Left forelimb (tissue), 1 donor: Measurements from ENCODE around the gene TSGA10IP.

ENCODE experiments used
- DNase-seq: peaks from one replicate; pipeline ENCODE4 v3.0.0-alpha.2; 2018; ENCODE audit warnings: low spot score

TSGA10IP gene

DNA sequence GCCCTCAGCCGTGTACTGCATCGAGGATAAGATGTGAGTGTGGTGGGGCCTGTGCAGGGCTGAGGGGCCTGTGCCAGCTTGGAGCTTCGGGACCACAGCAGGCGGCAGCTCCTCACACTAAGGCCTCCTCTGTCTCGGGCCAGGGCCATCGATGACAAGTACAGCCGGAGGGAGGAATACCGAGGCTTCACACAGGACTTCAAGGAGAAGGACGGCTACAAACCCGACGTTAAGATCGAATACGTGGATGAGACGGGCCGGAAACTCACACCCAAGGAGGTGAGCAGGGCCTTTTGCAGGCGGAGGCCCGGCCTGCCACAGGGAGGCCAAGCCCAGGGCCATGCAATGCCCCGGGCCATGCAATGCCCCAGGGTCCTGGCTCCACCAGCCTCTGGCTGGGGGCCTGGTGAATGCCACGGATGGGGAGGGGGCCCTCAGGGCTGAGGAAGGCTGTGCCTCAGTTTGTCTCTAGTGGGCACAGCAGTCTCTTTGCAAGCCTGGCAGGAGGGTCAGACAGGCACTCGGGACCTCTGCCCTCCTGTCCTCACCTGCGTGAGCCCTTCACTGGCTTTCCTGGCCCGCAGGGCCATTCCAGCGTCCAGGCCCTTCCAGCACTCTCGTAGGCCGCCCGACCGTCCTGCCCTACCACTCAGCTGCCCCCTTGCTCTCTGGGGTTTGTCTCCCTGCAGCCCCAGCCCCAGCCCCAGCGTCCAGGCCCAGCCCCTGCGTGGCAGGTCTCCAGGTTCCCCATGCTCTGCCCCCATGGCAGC, 32.5 kb downstream of the TSGA10IP start:
- DNase-seq: no peak

DNA sequence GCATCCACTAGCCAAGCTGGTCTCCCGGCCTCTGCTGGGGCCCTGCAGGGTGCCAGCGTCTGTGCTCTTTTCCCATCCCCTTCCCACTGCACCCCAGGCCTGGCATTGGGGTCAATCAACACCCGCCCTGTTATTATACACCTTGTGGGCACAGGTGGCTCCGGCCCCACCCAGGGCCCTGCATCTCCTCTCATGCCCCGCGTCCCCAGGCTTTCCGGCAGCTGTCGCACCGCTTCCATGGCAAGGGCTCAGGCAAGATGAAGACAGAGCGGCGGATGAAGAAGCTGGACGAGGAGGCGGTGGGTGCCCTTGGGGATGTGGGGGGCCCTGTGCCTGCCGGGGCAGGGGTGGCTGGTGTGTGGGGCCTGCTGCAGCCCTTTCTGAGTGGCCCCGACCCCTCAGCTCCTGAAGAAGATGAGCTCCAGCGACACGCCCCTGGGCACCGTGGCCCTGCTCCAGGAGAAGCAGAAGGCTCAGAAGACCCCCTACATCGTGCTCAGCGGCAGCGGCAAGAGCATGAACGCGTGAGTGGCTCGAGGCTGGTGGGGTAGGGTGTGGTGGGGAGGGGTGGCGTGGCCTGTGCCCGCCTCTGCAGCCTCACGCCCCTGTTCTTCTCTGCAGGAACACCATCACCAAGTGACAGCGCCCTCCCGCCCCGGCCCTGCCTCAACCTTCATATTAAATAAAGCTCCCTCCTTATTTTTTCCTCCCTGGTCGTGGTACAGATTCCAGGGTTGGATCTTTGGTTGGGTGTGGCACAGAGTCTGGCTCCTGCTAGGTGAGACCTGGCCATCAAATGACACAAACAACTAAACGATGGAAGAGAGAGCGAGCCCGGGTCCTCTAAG, 33.3 kb downstream of the TSGA10IP start:
- DNase-seq: no peak

DNA sequence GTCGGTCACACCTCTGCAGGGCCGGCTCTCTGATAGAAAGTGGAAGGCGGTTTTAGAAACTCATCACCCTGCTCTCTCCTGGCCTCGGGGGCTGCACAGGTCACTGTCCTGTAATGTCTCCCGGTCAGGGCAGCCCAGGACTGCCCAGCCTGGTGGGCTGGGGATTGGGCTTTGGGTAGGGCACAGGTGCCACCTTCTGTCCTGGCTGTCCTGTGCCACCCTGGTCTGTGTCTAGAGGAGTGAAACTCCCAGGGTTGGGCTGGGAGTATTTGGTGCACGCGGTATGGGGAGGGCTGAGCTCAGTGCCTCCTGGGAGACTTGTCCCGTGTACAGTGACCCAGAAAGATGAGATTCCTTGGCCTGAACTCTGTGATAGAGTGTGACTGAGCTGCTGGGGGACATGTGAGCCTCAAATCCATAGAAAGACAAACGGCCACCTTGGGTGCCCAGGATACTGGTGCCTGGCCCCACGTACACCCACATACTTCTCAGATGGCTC, 34.0 kb downstream of the TSGA10IP start:
- DNase-seq: no peak

DNA sequence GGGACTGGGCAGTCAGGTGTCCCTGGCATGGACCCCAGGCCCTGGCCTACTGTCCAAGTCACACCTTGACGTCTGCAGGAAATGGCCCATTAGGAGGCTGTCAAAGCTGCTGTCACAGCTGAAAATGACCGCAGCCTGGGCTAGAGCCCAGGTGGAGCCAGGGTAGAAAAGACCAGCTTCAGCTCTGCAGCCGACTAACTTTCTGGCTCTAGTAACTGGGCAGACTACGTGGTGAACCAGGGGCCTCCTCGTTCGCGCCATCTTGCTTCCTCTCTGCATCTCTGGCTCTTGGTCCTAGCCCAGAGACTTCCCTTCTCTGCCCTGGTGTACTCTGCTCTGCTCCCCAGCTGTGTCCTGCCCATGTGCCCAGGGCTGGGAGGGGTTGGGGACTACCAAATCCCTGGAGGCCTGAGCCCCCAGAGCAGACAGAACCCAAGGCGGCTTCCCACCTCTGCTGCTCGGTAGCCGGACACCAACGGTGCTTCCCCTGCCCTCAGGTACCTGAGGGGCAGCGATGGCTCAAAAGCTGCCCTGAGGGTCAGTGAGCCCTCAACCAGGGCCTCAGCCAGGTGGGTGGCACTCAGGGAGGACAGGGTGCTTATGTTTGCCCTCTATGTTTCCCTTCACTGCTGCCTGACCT, 35.9 kb downstream of the TSGA10IP start:
- no peak for DNase-seq

DNA sequence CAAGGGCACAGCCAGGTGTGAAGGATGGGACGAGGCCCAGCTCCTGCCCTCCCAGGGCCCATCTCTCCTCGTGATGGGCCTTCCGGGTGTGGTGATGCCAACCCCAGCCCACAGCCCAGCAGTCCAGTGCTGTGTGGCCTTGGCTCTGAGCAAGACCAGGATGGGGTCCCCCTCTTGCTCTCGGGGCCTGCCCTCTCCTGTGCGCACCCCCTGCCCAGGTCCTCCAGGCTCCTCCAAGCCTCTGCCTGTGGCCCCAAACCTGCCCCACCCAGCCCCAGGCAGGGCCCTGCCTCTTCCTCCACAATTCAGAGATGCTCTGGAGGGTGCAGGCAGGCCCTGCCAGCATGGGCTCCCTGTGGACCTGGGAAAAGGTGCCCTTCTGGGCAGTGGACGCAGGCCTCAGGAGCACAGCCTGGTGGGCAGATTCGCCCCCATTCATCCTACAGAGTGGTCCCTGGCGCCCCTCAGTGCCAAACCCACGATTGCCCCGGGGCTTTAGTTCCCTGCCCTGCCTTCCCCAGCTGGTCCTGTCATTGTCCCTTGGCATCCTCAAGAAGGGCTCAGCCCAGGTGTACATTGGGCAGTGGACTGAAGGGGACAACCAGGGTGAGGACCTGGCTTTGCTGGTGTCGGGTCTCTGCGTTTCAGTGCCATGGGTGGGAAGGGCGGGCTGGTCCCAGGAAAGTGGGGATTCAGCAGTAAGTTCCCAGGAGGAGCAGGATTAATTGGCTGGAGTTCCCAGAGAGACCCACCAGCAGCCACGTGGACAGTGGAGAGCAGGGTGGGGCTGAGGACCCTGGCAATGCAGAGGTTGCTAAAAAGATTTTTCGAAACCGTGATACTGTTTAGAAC, 36.9 kb downstream of the TSGA10IP start:
- DNase-seq: no peak

DNA sequence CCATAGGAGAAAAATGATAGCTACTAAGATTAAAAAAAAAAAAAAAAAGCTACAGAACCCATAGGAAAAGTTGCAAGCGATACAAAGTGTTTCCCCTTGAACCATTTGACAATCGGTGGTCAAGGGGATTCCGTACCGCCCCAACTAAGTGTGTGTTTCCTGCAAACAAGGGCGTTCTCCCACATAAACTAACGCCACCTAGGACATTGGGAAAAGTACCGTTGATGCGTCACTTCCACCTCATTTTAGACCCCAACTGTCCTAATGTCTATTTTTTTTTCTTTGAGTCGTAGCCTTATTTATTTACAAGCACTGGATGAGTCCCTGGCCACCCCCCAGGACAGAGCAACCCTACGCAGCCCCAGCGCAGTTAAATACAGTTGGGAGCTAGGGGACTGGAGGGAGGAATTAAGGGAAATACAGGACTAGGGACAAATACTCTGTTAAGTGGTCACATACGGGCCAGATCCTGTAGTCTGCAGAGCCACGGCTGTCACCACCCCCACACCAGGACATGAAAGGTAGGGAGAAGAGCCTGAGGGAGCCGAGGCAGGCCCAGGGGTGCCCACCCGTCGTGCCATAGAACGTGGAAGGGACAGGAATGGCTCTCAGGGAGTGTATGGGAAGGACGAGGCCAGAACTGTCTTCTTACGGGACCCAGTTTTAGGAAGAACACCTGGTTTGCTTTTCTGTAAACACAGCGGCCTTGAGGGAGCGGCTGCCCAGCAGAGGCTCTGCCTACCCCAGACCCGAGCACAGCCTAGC, 37.7 kb downstream of the TSGA10IP start:
- DNase-seq: no peak

DNA sequence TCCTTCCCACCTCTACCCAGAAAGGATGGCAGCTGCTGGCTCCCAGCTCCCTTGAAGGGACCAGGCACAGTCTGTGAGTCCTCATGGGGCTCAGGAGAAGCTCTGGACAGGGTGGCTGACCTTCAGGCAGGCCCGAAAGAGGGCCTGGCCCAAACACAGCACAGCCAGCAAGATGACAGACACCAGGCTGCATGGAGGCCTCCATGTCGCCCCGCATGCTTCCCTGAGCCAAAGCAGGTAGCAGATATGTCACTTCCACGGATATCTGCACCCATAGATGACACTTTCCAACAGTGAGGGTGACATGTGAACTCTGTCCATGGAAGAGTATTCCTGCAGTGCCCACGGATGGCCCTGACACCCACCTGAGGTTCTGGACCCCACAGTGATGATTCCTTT, 38.3 kb downstream of the TSGA10IP start:
- DNase-seq: no peak

DNA sequence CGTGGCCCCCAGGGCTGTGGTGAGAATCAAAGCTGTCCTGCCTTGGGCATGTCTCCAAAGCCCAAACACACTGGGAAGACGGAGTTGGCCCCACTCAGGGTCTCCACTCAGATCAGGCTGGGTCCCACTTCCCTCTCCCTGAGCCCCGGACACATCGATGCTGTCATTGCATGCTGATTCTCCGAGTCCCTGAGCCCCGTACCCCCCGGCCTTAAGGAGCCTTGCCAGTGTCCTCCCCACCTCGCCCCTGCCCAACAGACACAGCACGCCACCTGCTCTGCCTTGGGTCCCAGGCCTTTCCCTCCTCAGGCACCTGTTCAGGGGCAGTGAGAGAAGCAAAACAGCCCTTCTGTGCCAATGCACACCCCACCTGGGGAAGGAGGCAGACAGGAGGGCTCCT, 42.1 kb downstream of the TSGA10IP start:
- no peak for DNase-seq

DNA sequence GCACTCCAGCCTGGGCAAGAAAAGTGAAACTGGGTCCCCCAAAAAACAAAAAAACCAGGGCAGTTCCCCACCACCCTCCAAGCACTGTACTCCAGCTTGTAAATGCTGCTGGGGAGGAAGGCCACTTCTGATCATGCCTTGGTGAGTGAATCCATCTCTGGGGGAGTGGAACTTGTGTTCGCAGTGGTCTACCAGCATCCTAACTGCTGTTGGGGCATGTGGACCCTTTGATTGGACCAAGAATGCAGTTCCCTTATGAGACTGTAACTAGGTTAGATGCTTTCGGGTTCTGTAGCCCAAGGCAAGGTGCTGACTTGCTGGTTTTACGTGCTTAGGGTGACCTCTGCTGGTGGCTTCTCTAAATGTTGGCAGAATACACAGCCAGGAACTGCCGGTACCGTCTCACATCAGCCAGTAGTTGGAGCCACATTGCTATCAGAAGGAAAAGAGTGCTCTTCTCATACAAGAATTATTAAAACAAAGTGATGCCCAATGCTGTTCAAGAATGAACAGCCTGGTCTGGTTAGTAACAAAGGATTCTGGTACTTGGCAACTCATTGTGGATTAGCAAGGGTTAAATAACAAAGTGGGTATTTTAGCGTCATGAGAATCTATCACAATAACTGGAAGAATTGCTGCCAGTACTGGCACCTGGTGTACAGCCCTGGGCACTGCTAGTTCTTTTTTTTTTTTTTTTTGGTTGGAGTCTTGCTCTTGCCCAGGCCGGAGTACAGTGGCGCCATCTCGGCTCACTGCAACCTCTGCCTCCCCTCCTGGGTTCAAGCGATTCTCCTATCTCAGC, 43.7 kb downstream of the TSGA10IP start:
- DNase-seq: peak; percentile 89

DNA sequence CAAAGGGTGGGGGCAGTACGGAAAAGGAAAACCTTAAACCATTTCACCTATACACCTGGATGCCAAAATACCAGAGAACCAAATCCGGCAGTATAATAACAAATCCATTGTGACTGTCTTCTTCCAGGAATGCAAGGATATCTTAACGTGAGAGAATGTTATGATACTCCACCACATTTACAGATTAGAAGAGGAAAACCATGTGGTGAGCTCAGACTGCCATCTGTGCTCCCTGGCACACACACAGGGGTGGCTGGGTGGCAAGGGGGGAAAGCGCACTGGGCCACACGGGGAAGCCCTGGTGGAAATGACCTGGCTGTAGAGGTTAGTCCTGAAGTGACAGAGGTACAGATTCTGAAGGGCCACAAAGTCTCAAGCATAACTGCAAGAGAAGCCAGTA, 46.8 kb downstream of the TSGA10IP start:
- no peak for DNase-seq

DNA sequence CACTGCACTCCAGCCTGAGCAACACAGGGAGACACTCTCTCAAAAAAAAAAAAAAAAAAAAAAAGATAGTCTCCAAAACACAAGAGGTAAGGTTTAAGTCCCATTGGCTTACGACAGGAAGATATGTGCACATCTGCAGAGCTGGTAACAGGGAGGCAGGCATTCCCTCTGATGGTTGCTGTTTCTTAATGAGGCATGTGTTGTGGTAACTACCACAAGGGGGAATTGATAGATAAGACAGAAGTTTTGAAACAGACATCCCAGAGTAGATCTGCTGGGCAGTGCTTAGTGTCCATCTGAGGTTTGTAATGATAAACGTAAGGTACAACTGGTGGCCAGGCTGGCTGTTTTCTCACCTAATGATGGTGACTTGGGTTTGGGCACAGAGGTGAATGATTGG, 52.0 kb downstream of the TSGA10IP start:
- no peak for DNase-seq

DNA sequence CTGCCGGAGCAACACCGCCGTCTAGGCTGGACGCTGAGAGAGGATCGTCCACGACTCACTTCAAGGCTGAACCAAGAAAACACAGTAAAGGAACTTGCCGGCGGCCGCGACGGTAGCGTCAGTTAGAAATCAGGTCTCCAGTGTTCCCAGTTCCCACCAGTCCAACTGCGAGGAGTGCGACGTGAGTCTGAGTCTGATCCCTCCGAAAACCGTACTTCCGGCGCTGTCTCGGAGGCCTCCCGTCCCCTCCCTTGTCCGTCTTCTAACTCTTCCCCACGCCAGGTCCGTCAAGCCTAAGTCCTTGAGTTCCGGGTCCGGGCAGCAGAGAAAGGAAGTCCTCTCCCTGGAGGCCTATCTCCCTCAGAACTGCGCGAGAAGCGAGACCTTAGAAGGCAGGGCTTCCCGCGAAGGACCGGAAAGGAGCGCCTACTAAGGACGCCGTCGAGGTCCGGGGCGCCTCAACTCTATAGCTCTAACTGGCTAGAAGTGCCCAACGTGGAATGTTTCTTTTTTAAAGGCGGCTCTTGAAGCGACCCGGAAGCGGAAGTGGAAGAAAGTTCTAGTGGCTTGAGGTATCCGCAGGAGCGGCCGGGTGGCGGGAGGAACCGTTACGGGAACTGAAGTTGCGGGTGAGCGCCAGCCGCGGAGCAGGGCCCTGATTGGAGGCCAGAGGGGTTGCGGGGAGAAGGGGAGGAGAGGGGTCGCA, 56.8 kb downstream of the TSGA10IP start, which contains the start of the genes BANF1 and EIF1AD:
Gene BANF1 (plus strand): TSS at position 562 of the 706 bp plus-strand sequence. CDS start 748 bp downstream, outside the sequence.
Gene EIF1AD (minus strand): TSS at position 216 of the 706 bp plus-strand sequence. CDS start 1,768 bp downstream, outside the sequence.
- peak; percentile 97 for DNase-seq

DNA sequence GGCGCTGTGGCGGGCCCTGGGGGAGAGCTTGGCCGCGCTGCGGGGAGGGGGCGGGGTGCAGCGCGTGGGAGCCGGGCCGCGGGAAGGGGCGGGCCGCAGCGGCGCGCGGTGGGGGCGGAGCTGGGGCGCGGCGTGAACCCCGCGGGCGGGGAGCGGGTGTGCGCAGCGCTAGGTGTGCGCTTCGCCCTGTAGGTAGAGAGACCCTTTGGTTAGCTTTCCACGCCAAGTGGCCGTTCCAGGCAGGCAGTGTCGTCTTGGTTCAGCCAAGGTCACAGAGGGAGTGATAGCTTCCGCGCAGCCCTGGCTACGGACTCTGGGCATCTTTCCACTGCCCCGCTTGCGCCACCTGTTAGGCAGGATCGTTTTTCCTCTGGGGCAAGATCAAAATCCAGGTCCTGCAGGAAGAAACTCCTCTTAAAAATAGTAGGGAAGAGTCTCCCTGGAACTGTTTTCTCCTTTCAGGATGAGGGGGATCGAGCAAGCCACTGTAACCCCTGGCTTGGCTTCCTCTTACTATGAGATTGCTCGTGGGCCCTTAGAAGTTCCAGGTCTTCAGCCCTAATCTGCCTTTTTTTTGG, 57.5 kb downstream of the TSGA10IP start:
- DNase-seq: no peak

DNA sequence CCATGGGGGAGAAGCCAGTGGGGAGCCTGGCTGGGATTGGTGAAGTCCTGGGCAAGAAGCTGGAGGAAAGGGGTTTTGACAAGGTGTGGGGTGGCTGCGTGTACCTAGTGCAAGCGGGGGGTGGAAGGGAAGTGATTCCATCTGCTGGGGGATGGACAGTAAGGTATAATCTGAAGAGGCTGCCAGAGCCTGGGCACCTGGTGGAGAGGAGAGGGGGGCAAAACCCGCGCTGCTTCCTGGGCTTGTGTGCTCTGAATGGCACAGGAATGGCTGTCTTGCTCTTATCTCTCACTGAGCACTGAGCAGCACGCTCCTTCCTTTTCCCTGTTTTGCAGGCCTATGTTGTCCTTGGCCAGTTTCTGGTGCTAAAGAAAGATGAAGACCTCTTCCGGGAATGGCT, 58.0 kb downstream of the TSGA10IP start:
- DNase-seq: no peak

DNA sequence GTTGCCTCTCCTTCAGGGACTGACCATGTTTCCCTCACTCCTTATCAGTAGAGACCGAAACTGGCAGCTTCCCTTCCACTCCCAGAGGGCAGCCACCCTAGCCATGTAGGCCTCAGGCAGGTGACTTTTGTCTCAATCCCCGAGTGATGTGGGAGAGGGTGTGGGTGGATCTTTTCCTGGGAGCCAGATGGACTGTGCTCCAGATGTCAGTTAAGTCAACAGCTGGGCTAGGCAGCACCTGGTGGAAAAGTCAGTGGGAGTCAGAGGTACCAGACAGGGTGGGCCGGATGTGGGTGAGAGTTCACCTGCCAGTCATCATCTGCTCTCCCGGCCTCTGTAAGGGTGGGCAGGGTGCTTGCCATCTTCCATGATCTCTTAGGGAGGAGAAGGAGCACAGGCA, 58.9 kb downstream of the TSGA10IP start:
- DNase-seq: no peak

DNA sequence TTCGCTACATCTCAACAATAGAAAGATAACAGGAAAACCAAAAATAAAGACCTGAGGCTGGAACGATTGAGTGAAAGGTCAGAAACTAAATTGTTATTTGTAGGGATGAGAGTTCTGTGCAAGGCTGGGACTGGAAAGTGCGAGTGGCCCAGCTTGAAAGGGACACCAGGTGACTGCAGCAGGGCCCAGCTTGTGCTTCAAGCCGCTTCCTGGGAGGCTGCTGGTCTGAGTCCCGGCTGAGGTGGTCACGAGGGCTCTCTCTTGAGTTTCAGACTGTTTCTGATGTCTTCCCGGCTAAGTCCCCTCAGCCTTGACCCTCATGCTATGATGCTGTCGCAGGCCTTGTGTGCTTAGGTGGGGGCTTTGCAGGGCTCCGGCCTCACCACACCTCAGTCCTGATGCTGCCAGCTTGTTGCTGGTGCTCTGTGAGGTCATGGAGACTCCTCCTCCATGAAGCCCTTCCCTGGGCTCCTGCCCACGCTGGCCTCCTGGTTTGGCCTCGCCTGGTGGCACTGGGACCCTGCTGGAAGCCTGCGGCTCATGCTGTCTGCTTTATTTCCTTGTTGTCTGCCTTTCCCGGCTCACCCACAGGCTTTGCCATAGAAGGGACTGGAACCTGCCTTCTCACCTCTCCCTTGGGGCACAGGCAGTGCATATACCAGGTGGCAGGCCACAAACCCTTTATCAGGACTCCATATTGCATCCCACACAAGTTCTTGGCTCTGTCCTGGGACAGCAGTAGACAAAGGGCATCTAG, 61.0 kb downstream of the TSGA10IP start:
- DNase-seq: no peak

DNA sequence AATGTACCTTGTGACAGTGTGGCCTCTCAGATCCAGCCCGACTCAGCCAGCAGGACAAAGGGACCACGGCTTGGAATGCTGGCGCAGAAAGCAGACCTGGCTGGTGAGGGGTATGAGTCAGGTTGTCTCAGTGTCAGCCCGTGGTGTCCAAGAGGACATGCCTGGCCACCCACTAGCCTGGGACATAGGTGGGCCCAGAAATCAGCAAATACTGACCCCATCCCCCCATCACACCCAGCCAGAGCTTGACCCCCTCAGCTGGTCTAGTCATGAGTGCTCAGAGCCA, 61.6 kb downstream of the TSGA10IP start:
- DNase-seq: no peak

DNA sequence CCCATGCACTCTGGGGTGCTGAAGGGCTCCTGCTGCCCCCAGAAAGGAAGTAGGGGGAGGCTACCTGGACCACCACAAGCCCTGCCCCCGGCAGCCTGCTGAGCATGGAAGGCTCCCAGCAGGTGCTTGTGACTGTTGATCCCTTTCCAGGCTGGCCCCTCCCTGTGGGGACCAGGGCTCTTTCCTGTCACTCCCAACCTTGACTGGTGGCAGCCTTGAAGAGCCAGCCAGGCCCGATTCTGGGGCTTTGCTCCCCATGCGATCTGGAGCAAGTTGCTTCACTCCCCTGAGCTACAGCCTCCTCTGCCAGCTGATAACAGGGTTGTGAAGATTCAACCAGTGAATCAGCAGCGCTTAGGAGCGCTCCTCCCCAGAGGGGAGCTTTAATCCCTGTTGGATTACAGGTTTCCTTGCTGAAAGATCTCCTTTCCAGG, 61.9 kb downstream of the TSGA10IP start:
- no peak for DNase-seq
